ENCODE data around the gene DGKB. TPM values are rescaled to one million over a fixed set of nuclear protein-coding genes. Genes with fewer than 3 reads are reported as not detected.

DGKB gene
- total RNA-seq, 1 experiment from 2014 or later: not detected

- no TSS peak for BruUV-seq (replicated peaks)
- intact Hi-C loops (cut with micrococcal nuclease; ENCODE audit: unreplicated experiment): no loop called here
- CTCF ChIA-PET: no interaction called here
Observed at GRCh38 chr7:14666304-14666703, 236.2 kb downstream of the DGKB start.

DNA sequence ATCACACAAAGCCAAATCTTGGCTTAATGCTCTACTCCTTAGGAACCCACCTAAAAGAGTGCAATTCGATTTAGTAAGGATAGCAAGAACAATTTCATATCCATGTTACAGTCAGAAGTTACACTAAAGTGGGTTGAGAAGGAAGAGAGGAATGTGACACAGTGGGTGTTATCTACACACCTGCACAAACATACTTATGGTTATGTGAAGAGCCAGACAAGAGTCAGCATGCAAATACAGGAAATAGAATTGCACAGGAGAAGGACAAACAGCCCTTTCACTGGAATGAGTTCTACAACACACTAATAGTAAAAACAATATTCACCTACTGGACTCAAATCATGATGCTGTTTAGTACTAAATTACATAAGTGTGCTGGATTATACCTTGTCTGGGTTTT is 262.8 kb downstream of the DGKB start:
- H3K27me3 ChIP-seq (replicated peaks; ENCODE audit: insufficient read depth, low read depth, low read length, poor library complexity): peaks cover 5% of the 10 kb centered on the region
- CTCF ChIA-PET: no interaction called here
- H3K36me3 ChIP-seq (ENCODE audit: insufficient read depth, low read length, poor library complexity, severe bottlenecking): no peaks in the 10 kb centered on the region
- intact Hi-C loops (cut with micrococcal nuclease; ENCODE audit: unreplicated experiment): no loop called here
- no peaks in the 10 kb centered on the region for H3K4me1 ChIP-seq (ENCODE audit: insufficient read depth, low read length, poor library complexity, severe bottlenecking)
- DNase-seq (ENCODE audit: low spot score): no peak
- peaks cover 5% of the 10 kb centered on the region for H3K9me3 ChIP-seq (ENCODE audit: low read depth, low read length, poor library complexity, severe bottlenecking)
- no peak overlapping the region for H3K4me3 ChIP-seq (ENCODE audit: low read depth, low read length, poor library complexity, severe bottlenecking)
- POLR2A ChIA-PET (ENCODE audit: low non-redundant PET): no interaction called here
- H3K27ac ChIP-seq (ENCODE audit: low read depth, low read length, poor library complexity, severe bottlenecking): no peak overlapping the region
- TF ChIP-seq EZH2 (IDR thresholded peaks at IDR 0.05; ENCODE audit: borderline replicate concordance, low read depth, low read length, poor library complexity, severe bottlenecking): no peak
- TF ChIP-seq, protein P1, sequence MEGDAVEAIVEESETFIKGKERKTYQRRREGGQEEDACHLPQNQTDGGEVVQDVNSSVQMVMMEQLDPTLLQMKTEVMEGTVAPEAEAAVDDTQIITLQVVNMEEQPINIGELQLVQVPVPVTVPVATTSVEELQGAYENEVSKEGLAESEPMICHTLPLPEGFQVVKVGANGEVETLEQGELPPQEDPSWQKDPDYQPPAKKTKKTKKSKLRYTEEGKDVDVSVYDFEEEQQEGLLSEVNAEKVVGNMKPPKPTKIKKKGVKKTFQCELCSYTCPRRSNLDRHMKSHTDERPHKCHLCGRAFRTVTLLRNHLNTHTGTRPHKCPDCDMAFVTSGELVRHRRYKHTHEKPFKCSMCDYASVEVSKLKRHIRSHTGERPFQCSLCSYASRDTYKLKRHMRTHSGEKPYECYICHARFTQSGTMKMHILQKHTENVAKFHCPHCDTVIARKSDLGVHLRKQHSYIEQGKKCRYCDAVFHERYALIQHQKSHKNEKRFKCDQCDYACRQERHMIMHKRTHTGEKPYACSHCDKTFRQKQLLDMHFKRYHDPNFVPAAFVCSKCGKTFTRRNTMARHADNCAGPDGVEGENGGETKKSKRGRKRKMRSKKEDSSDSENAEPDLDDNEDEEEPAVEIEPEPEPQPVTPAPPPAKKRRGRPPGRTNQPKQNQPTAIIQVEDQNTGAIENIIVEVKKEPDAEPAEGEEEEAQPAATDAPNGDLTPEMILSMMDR (conservative IDR thresholded peaks at IDR 0.05; ENCODE audit: low read depth, low read length): no peak
- no TSS peak for BruUV-seq (replicated peaks)

More at GRCh38 chr7:14666304-14666703, 236.2 kb downstream of the DGKB start:
- no peak for DNase-seq (ENCODE audit: low spot score)
- Histone ChIP-seq H3K4me1 (ENCODE audit: insufficient read depth, low read length, poor library complexity, severe bottlenecking) (no peaks in the 10 kb centered on the region), H3K36me3 (ENCODE audit: insufficient read depth, low read length, poor library complexity, severe bottlenecking) (no peaks in the 10 kb centered on the region), H3K4me3 (ENCODE audit: low read depth, low read length, poor library complexity, severe bottlenecking) (no peak overlapping the region), H3K27ac (ENCODE audit: low read depth, low read length, poor library complexity, severe bottlenecking) (no peak overlapping the region), H3K9me3 (ENCODE audit: low read depth, low read length, poor library complexity, severe bottlenecking) (no peaks in the 10 kb centered on the region), H3K27me3 (replicated peaks; ENCODE audit: insufficient read depth, low read depth, low read length, poor library complexity) (no peaks in the 10 kb centered on the region)
- TF ChIP-seq, protein P1 (conservative IDR thresholded peaks at IDR 0.05; ENCODE audit: low read depth, low read length): no peak
- no peak for TF ChIP-seq EZH2 (IDR thresholded peaks at IDR 0.05; ENCODE audit: borderline replicate concordance, low read depth, low read length, poor library complexity, severe bottlenecking)
- POLR2A ChIA-PET (ENCODE audit: low non-redundant PET): no interaction called here

GRCh38 chr7:14639329-14639728 is 263.2 kb downstream of the DGKB start:
- intact Hi-C loops (cut with micrococcal nuclease; ENCODE audit: unreplicated experiment): no loop called here
- ChIA-PET POLR2A (ENCODE audit: low non-redundant PET) (no interaction called here), CTCF (no interaction called here)
- H3K4me3 ChIP-seq (ENCODE audit: low read depth, low read length, poor library complexity, severe bottlenecking): no peak overlapping the region
- no peaks in the 10 kb centered on the region for H3K36me3 ChIP-seq (ENCODE audit: insufficient read depth, low read length, poor library complexity, severe bottlenecking)
- BruUV-seq (replicated peaks): no TSS peak
- H3K9me3 ChIP-seq (ENCODE audit: low read depth, low read length, poor library complexity, severe bottlenecking): no peaks in the 10 kb centered on the region
- DNase-seq (ENCODE audit: low spot score): no peak
- no peak for TF ChIP-seq EZH2 (IDR thresholded peaks at IDR 0.05; ENCODE audit: borderline replicate concordance, low read depth, low read length, poor library complexity, severe bottlenecking)
- TF ChIP-seq, protein P1 (conservative IDR thresholded peaks at IDR 0.05; ENCODE audit: low read depth, low read length): no peak
- peaks cover 5% of the 10 kb centered on the region for H3K27me3 ChIP-seq (replicated peaks; ENCODE audit: insufficient read depth, low read depth, low read length, poor library complexity)
- H3K4me1 ChIP-seq (ENCODE audit: insufficient read depth, low read length, poor library complexity, severe bottlenecking): no peaks in the 10 kb centered on the region
- no peak overlapping the region for H3K27ac ChIP-seq (ENCODE audit: low read depth, low read length, poor library complexity, severe bottlenecking)
